K562 (cell line): ENCODE data around the gene SLC25A18. TPM values are rescaled to one million over a fixed set of nuclear protein-coding genes. Genes with fewer than 3 reads are reported as not detected.

Experiments
- ATAC-seq: fragments of 200-7000 bp; cut with Tn5 transposase; 3 replicates; pipeline ENCODE4 v1.9.1; 2020; ENCODE audit warnings: moderate library complexity
- BruUV-seq: library from RNA; stranded (reverse); fragments of 400-500 nt; replicated peaks from 2 replicates; lab custom pipeline; 2021; lab: Mats Ljungman, UMichigan
- CTCF ChIA-PET: fragments of 300-600 bp; formaldehyde crosslinking; extraction: SDS; loops from one replicate; lab custom pipeline; 2021; ENCODE audit warnings: low intra/inter-chr PET ratio; lab: Yijun Ruan, JAX
- POLR2A ChIA-PET: fragments of 300-600, 350-650 bp; sonication (Branson Sonifier 250); formaldehyde crosslinking; extraction: SDS; loops from one replicate; lab custom pipeline; 2021; ENCODE audit warnings: antibody characterized with exemption, inconsistent platforms; lab: Yijun Ruan, JAX
- DNase-seq, 4 experiments: peaks; one replicate each; pipeline versions ENCODE4 v3.0.0 to v3.0.0-alpha.2; 2011 to 2018; ENCODE audit warnings: low spot score in 3 of 4, mixed read lengths in 3 of 4; ENCODE audit errors: extremely low read depth in 1 of 4
- FAIRE-seq: peaks from 2 replicates; lab custom pipeline; 2011; peaks lifted over from hg19 to GRCh38; lab: Jason Lieb, UNC
- H2AFZ ChIP-seq: 2 replicates; pipeline ENCODE4 v1.6.0; 2011; ENCODE audit warnings: low read depth, low read length, control low read depth, inconsistent platforms
- H3K27ac ChIP-seq: fragments of 200-600 bp; 3 replicates; pipeline ENCODE4 v1.8.0; 2011; ENCODE audit warnings: low read depth, mild to moderate bottlenecking, control low read depth, inconsistent platforms, low read length, moderate library complexity, mixed read lengths; ENCODE audit errors: extremely low read depth
- H3K27me3 ChIP-seq, 2 experiments: fragments of 300-600 bp in 1 of 2; 2 replicates in 1 of 2; 3 replicates in 1 of 2; pipeline versions ENCODE4 v1.6.0 to v1.8.0; 2011; ENCODE audit warnings: inconsistent platforms in 2 of 2, low read length in 2 of 2, mild to moderate bottlenecking in 1 of 2, mixed read lengths in 1 of 2, moderate library complexity in 1 of 2; ENCODE audit not compliant: control insufficient read depth in 2 of 2, insufficient read depth in 2 of 2
- H3K36me3 ChIP-seq: fragments of 300-600 bp; 3 replicates; pipeline ENCODE4 v1.8.0; 2011; ENCODE audit warnings: mild to moderate bottlenecking, low read length, inconsistent platforms; ENCODE audit not compliant: control insufficient read depth, insufficient read depth
- H3K4me1 ChIP-seq, 2 experiments: fragments of 200-600 bp in 1 of 2; replicated peaks in 1 of 2; 2 replicates in 1 of 2; 3 replicates in 1 of 2; pipeline versions ENCODE4 v1.5.1 to v1.8.0; 2011; ENCODE audit warnings: inconsistent platforms in 2 of 2, low read length in 2 of 2, mild to moderate bottlenecking in 1 of 2, mixed read lengths in 1 of 2, moderate library complexity in 1 of 2; ENCODE audit not compliant: control insufficient read depth in 2 of 2, insufficient read depth in 2 of 2
- H3K4me2 ChIP-seq: 2 replicates; pipeline ENCODE4 v1.6.1; 2011; ENCODE audit warnings: low read length, control low read depth, inconsistent platforms, mixed read lengths; ENCODE audit not compliant: insufficient read depth
- H3K4me3 ChIP-seq: fragments of 200-600 bp; sonication (generic), shearing (Covaris generic); 2 replicates; pipeline ENCODE4 v1.5.1; 2016; ENCODE audit warnings: control low read depth, inconsistent platforms
- H3K79me2 ChIP-seq: fragments of 200-600 bp; 3 replicates; pipeline ENCODE4 v1.8.0; 2011; ENCODE audit warnings: low read length, inconsistent platforms; ENCODE audit not compliant: control insufficient read depth, insufficient read depth
- H3K9ac ChIP-seq, 2 experiments: 2 replicates each; pipeline versions ENCODE4 v1.6.0 to v1.6.1; 2011; ENCODE audit warnings: low read depth in 2 of 2, low read length in 2 of 2, control low read depth in 1 of 2, inconsistent platforms in 1 of 2, mild to moderate bottlenecking in 1 of 2, mixed read lengths in 1 of 2; ENCODE audit not compliant: insufficient read depth in 1 of 2
- H3K9me1 ChIP-seq: one replicate; pipeline ENCODE4 v1.6.0; 2011; ENCODE audit warnings: inconsistent platforms, mild to moderate bottlenecking, low read length, moderate library complexity; ENCODE audit not compliant: control insufficient read depth, insufficient read depth
- H3K9me3 ChIP-seq: replicated peaks from 2 replicates; pipeline ENCODE4 v1.5.1; 2011; ENCODE audit warnings: low read depth, low read length, inconsistent platforms; ENCODE audit not compliant: control insufficient read depth, insufficient read depth
- H4K20me1 ChIP-seq: replicated peaks from 2 replicates; pipeline ENCODE4 v1.6.1; 2011; ENCODE audit warnings: low read length, inconsistent platforms, mixed read lengths; ENCODE audit not compliant: control insufficient read depth, insufficient read depth
- ADNP ChIP-seq: fragments of 200-800 bp; sonication (Bioruptor generic); IDR thresholded peaks from 2 replicates; pipeline ENCODE4 v1.6.1; 2016; ENCODE audit warnings: missing genetic modification characterization, missing compliant biosample characterization
- CREB3 ChIP-seq: fragments of 450-650 bp; conservative IDR thresholded peaks from 2 replicates; pipeline ENCODE4 v1.6.1; 2016; ENCODE audit warnings: missing genetic modification characterization, low read depth, mild to moderate bottlenecking, missing compliant biosample characterization, moderate library complexity
- EHMT2 ChIP-seq: fragments of 450-650 bp; IDR thresholded peaks from 2 replicates; pipeline ENCODE4 v1.6.1; 2018; ENCODE audit warnings: antibody characterized with exemption
- FOSL1 ChIP-seq: fragments of 200-800 bp; sonication (Bioruptor generic); conservative IDR thresholded peaks from 2 replicates; pipeline ENCODE4 v1.6.1; 2016; ENCODE audit warnings: missing genetic modification characterization, missing compliant biosample characterization
- JUND ChIP-seq, 2 experiments: IDR thresholded peaks; 2 replicates in 1 of 2; 3 replicates in 1 of 2; pipeline ENCODE4 v1.6.1; 2011; ENCODE audit warnings: borderline replicate concordance in 2 of 2, low read depth in 2 of 2, low read length in 2 of 2, improper control_type of control experiment in 1 of 2, missing biosample characterization in 1 of 2, missing genetic modification characterization in 1 of 2, missing genetic modification reagents in 1 of 2
- LARP7 ChIP-seq: fragments of 450-650 bp; IDR thresholded peaks from 2 replicates; pipeline ENCODE4 v1.6.1; 2016
- MEIS2 ChIP-seq: fragments of 450-650 bp; IDR thresholded peaks from 2 replicates; pipeline ENCODE4 v1.6.1; 2014; ENCODE audit warnings: mild to moderate bottlenecking; ENCODE audit not compliant: partially characterized antibody
- MTA2 ChIP-seq: fragments of 450-650 bp; IDR thresholded peaks from 2 replicates; pipeline ENCODE4 v1.6.1; 2016; ENCODE audit warnings: low read depth
- PREB ChIP-seq: sonication (generic); formaldehyde crosslinking; IDR thresholded peaks from 2 replicates; pipeline ENCODE4 v1.8.1; 2023; ENCODE audit warnings: mild to moderate bottlenecking, missing genetic modification reagents
- SAP30 ChIP-seq: fragments of 200-600 bp; sonication (generic); IDR thresholded peaks from 2 replicates; pipeline ENCODE4 v1.6.1; 2012; ENCODE audit warnings: borderline replicate concordance, low read depth, mild to moderate bottlenecking, moderate library complexity, low read length, control low read depth, inconsistent platforms; ENCODE audit not compliant: insufficient read depth, poor library complexity, severe bottlenecking
- TAF7 ChIP-seq: fragments of 450-650 bp; IDR thresholded peaks from 2 replicates; pipeline ENCODE4 v1.6.1; 2016; ENCODE audit warnings: missing genetic modification characterization, missing compliant biosample characterization
- U2AF2 ChIP-seq: fragments of 200-400 bp; formaldehyde crosslinking; optimal IDR thresholded peaks from 2 replicates; pipeline ENCODE3; 2017; ENCODE audit warnings: low read depth, mild to moderate bottlenecking, low read length
- WHSC1 ChIP-seq: IDR thresholded peaks from one replicate; pipeline ENCODE4 v1.6.1; 2012; ENCODE audit warnings: low read length, control low read depth, inconsistent platforms
- ZBTB11 ChIP-seq, 3 experiments: fragments of 200-800 bp in 1 of 3; fragments of 250-450 bp in 1 of 3; fragments of 450-650 bp in 1 of 3; sonication (Bioruptor Pico) in 1 of 3; sonication (Bioruptor generic) in 1 of 3; formaldehyde crosslinking in 1 of 3; IDR thresholded peaks; 2 replicates each; pipeline versions ENCODE4 v1.6.1 to v1.8.0; 2016 to 2022; ENCODE audit warnings: mild to moderate bottlenecking in 2 of 3, missing genetic modification characterization in 2 of 3, missing compliant biosample characterization in 1 of 3, moderate library complexity in 1 of 3
- ZNF445 ChIP-seq: fragments of 250-450 bp; sonication (Bioruptor Pico); IDR thresholded peaks from 2 replicates; pipeline ENCODE4 v1.4.0; 2020; ENCODE audit warnings: low read depth, mild to moderate bottlenecking, moderate library complexity
- WGBS: fragments of 100-300 bp; shearing (Covaris generic); methylation state at CpG from one replicate; pipeline ENCODE4 v1.1.6; 2016; ENCODE audit warnings: low coverage, mixed read lengths; ENCODE audit not compliant: insufficient coverage; ENCODE audit errors: missing lambda C conversion rate; 5-methylcytosine and 5-hydroxymethylcytosine counted together
- in situ Hi-C: fragments of 300-500 bp; cut with MboI; formaldehyde crosslinking; loops from 4 replicates; pipeline ENCODE4 v1.15.0; 2018; ENCODE audit warnings: inconsistent platforms, mixed read lengths
- intact Hi-C: fragments of 100-400 bp; cut with micrococcal nuclease; formaldehyde crosslinking; loops from 2 replicates; pipeline ENCODE4 v1.14.2; 2022
- polyA plus RNA-seq, 8 experiments: library from polyadenylated mRNA; depleted of rRNA in 4 of 8; stranded (reverse) in 5 of 8; unstranded in 3 of 8; fragments of >200 nt; fragmentation: Nextera tagmentation in 2 of 8; fragmentation: Illumina TruSeq in 1 of 8; extraction: Ambion mirVana in 2 of 8; extraction: Trizol in 1 of 8; gene quantifications; 2 replicates each; pipeline versions ENCODE4 v1.2.1 to v1.2.3, GENCODE V29; 2011 to 2014; ENCODE audit warnings: inconsistent platforms in 1 of 8, missing spikeins in 1 of 8
- total RNA-seq, 7 experiments: library from RNA; depleted of rRNA in 6 of 7; stranded (reverse); fragments of >200 nt in 6 of 7; fragmentation: Illumina TruSeq in 2 of 7; extraction: Trizol in 2 of 7; gene quantifications; 2 replicates each; pipeline versions ENCODE4 v1.2.1 to v1.2.3, GENCODE V29; 2011 to 2021; ENCODE audit warnings: low replicate concordance in 1 of 7

The SLC25A18 gene
- total and polyA plus RNA-seq, 9 of the 15 experiments (the other 6 are each of a cell fraction or from before 2014, with no cell fraction given): 0.04 TPM; not detected in 8

- TF ChIP-seq ZBTB11 (CRISPR knock-in tag; IDR thresholded peaks at IDR 0.05) (0 out of 6 replicates have a peak, but pooled peaks of 1 of the 3 experiments have one; percentile 41), MTA2 (0 out of 2 replicates have a peak, but pooled peaks have one; percentile 19), LARP7 (peak; percentile 76; the same call in 1 of the 2 replicates), TAF7 (tag) (peak; percentile 27; the same call in 1 of the 2 replicates)
These were observed 70.7 kb downstream of the SLC25A18 start (continued) for GRCh38 chr22:17633998-17634323.

- H3K9ac ChIP-seq: peak overlapping the region; percentile 6 to 70; a peak in 2 of 4 replicates
- H4K20me1 ChIP-seq: no peaks in the 10 kb centered on the region
- no peak for FAIRE-seq
- H3K27ac ChIP-seq: peak overlapping the region; percentile 91; the same call in 2 of the 3 replicates
- no TSS peak for BruUV-seq
- no peaks in the 10 kb centered on the region for H3K27me3 ChIP-seq
- DNase-seq: peak in 1 of 4 experiments; percentile 49
- H3K9me3 ChIP-seq: no peaks in the 10 kb centered on the region
- in situ Hi-C loops: no loop called here
- H3K79me2 ChIP-seq: peaks cover 26% of the 10 kb centered on the region
- H2AFZ ChIP-seq: peak overlapping the region; percentile 83; the same call in 1 of the 2 replicates
- intact Hi-C loops: loop anchor here (5.0 kb wide), 1 partner anchor 153 kb away; no protein-coding TSS in a partner anchor
- 76% methylated on average over 3 of the region's 3 CpGs for WGBS
- no peaks in the 10 kb centered on the region for H3K9me1 ChIP-seq
- H3K4me1 ChIP-seq: peaks cover 28 to 37% of the 10 kb centered on the region in 2 experiments
- CTCF ChIA-PET: no interaction called here
- ATAC-seq: no peak
- no peaks in the 10 kb centered on the region for H3K36me3 ChIP-seq
- POLR2A ChIA-PET: interaction anchor here (1.2 kb wide), 1 partner anchor 79 kb away, joined by 4 read pairs; no protein-coding TSS in a partner anchor
- no peak overlapping the region for H3K4me2 ChIP-seq
- no peak overlapping the region for H3K4me3 ChIP-seq
- TF ChIP-seq SAP30 (no peak), ADNP (tag) (no peak), U2AF2 (no peak), ZNF445 (CRISPR knock-in tag) (no peak), PREB (no peak), FOSL1 (tag) (peak; percentile 54), EHMT2 (0 out of 2 replicates have a peak, but pooled peaks have one; percentile 19), CREB3 (tag) (no peak), JUND (IDR thresholded peaks at IDR 0.05; ENCODE audit: borderline replicate concordance, low read depth, low read length) (peak; percentile 10; the same call in 1 of the 2 replicates), JUND (tag; IDR thresholded peaks at IDR 0.05; ENCODE audit: borderline replicate concordance, low read depth, low read length) (no peak), WHSC1 (no peak), MEIS2 (no peak)
These were observed 71.4 kb downstream of the SLC25A18 start for GRCh38 chr22:17634696-17635095.
